PC-3 (cell line): ENCODE results near the gene PTGS1. TPM values are rescaled to one million over a fixed set of nuclear protein-coding genes. Genes with fewer than 3 reads are reported as not detected.

Experiments
- ATAC-seq: fragments of 200-7000 bp; cut with Tn5 transposase; 2 replicates; pipeline ENCODE4 v1.9.1; 2020; ENCODE audit warnings: mild to moderate bottlenecking, moderate library complexity
- BruUV-seq: library from RNA; stranded (reverse); fragments of 400-500 nt; replicated peaks from 2 replicates; lab custom pipeline; 2021; lab: Mats Ljungman, UMichigan
- CTCF ChIA-PET: fragments of 300-600 bp; sonication (Branson Sonifier 250); formaldehyde crosslinking; loops from one replicate; lab custom pipeline; 2022; ENCODE audit warnings: antibody characterized with exemption; lab: Charles Lee
- POLR2A ChIA-PET: fragments of 300-600 bp; sonication (Branson Sonifier 250); formaldehyde crosslinking; loops from one replicate; lab custom pipeline; 2022; ENCODE audit warnings: antibody characterized with exemption; ENCODE audit not compliant: unreplicated experiment; lab: Charles Lee
- DNase-seq: peaks from one replicate; pipeline ENCODE4 v3.0.0-alpha.2; 2015
- H2AFZ ChIP-seq: fragments of 300-600 bp; sonication (generic); 2 replicates; pipeline ENCODE4 v1.6.0; 2016; ENCODE audit warnings: antibody characterized with exemption, low read length
- H3F3A ChIP-seq: fragments of 300-600 bp; sonication (generic); one replicate; pipeline ENCODE4 v1.6.0; 2017; ENCODE audit warnings: antibody characterized with exemption, low read length, control low read depth, mild to moderate bottlenecking; ENCODE audit not compliant: unreplicated experiment
- H3K27ac ChIP-seq: fragments of 300-600 bp; sonication (generic); 2 replicates; pipeline ENCODE4 v1.5.1; 2016; ENCODE audit warnings: mild to moderate bottlenecking, low read length
- H3K27me3 ChIP-seq: fragments of 300-600 bp; sonication (generic); 2 replicates; pipeline ENCODE4 v1.6.1; 2016; ENCODE audit warnings: low read length, mixed read lengths
- H3K36me3 ChIP-seq: fragments of 300-600 bp; sonication (generic); 2 replicates; pipeline ENCODE4 v1.6.1; 2016; ENCODE audit warnings: low read depth, mixed run types, low read length, mixed read lengths
- H3K4me1 ChIP-seq: fragments of 300-600 bp; sonication (generic); 2 replicates; pipeline ENCODE4 v1.5.1; 2016; ENCODE audit warnings: low read length; ENCODE audit not compliant: insufficient read depth
- H3K4me2 ChIP-seq: fragments of 300-600 bp; sonication (generic); 2 replicates; pipeline ENCODE4 v1.6.0; 2016; ENCODE audit warnings: low read length
- H3K4me3 ChIP-seq: fragments of 300-600 bp; sonication (generic); 2 replicates; pipeline ENCODE4 v1.5.1; 2016; ENCODE audit warnings: mild to moderate bottlenecking, low read length, mixed read lengths
- H3K79me2 ChIP-seq: fragments of 300-600 bp; sonication (generic); 2 replicates; pipeline ENCODE4 v1.6.1; 2017; ENCODE audit warnings: low read length, mixed read lengths
- H3K9ac ChIP-seq: fragments of 300-600 bp; sonication (generic); 2 replicates; pipeline ENCODE4 v1.6.0; 2016; ENCODE audit warnings: mild to moderate bottlenecking, low read length
- H3K9me2 ChIP-seq: fragments of 300-600 bp; sonication (generic); replicated peaks from 2 replicates; pipeline ENCODE4 v1.6.1; 2016; ENCODE audit warnings: mixed run types, low read length, mixed read lengths
- H3K9me3 ChIP-seq: fragments of 300-600 bp; sonication (generic); 2 replicates; pipeline ENCODE4 v1.6.1; 2016; ENCODE audit warnings: low read length, mixed read lengths
- H4K20me1 ChIP-seq: fragments of 300-600 bp; sonication (generic); 2 replicates; pipeline ENCODE4 v1.6.1; 2016; ENCODE audit warnings: low read length, mixed read lengths
- CTCF ChIP-seq: fragments of 300-600 bp; sonication (generic); conservative IDR thresholded peaks from 2 replicates; pipeline ENCODE4 v1.5.1; 2017; ENCODE audit warnings: antibody characterized with exemption, low read depth, mild to moderate bottlenecking, low read length
- EZH2 ChIP-seq: fragments of 300-600 bp; sonication (generic); IDR thresholded peaks from one replicate; pipeline ENCODE4 v1.6.1; 2017; ENCODE audit warnings: antibody characterized with exemption, mild to moderate bottlenecking, low read length; ENCODE audit not compliant: unreplicated experiment
- EZH2phosphoT487 ChIP-seq: fragments of 300-600 bp; sonication (generic); IDR thresholded peaks from 2 replicates; pipeline ENCODE4 v1.6.1; 2018; ENCODE audit warnings: mild to moderate bottlenecking, antibody characterized with exemption, low read length, borderline replicate concordance
- intact Hi-C: fragments of 100-400 bp; cut with micrococcal nuclease; formaldehyde crosslinking; loops from 2 replicates; pipeline ENCODE4 v1.9.0; 2023
- total RNA-seq: library from RNA; depleted of rRNA; stranded (reverse); fragments of >200 nt; gene quantifications from 2 replicates; pipeline ENCODE4 v1.2.3, GENCODE V29; 2014

PTGS1 gene
- total RNA-seq, 1 experiment from 2014 or later: 0.44 TPM

- no peak for ATAC-seq
- H3K79me2 ChIP-seq: no peaks in the 10 kb centered on the region
- TF ChIP-seq EZH2phosphoT487 (no peak), CTCF (no peak), EZH2 (no peak)
- no peaks in the 10 kb centered on the region for H3F3A ChIP-seq
- H3K9ac ChIP-seq: no peak overlapping the region
- ChIA-PET CTCF (no interaction called here), POLR2A (interaction anchor here (0.6 kb wide), 1 partner anchor 127 kb away, joined by 5 read pairs; no protein-coding TSS in a partner anchor)
- no peaks in the 10 kb centered on the region for H3K27me3 ChIP-seq
- DNase-seq: peak; percentile 4
- no peaks in the 10 kb centered on the region for H4K20me1 ChIP-seq
- intact Hi-C loops: no loop called here
- no peaks in the 10 kb centered on the region for H3K4me1 ChIP-seq
- BruUV-seq: no TSS peak
- H3K9me3 ChIP-seq: no peaks in the 10 kb centered on the region
- no peaks in the 10 kb centered on the region for H3K36me3 ChIP-seq
- no peak overlapping the region for H3K27ac ChIP-seq
- no peak overlapping the region for H2AFZ ChIP-seq
- H3K4me2 ChIP-seq: no peak overlapping the region
- H3K9me2 ChIP-seq: no peaks in the 10 kb centered on the region
- H3K4me3 ChIP-seq: no peak overlapping the region
These were observed 25.9 kb downstream of the PTGS1 start for GRCh38 chr9:122396614-122397148.

- H3K36me3 ChIP-seq: no peaks in the 10 kb centered on the region
- H3K79me2 ChIP-seq: no peaks in the 10 kb centered on the region
- ChIA-PET CTCF (no interaction called here), POLR2A (no interaction called here)
- no peaks in the 10 kb centered on the region for H3K9me3 ChIP-seq
- H3F3A ChIP-seq: no peaks in the 10 kb centered on the region
- DNase-seq (no peak), ATAC-seq (no peak)
- TF ChIP-seq EZH2phosphoT487 (no peak), EZH2 (no peak), CTCF (no peak)
- no peaks in the 10 kb centered on the region for H3K27me3 ChIP-seq
- H3K4me3 ChIP-seq: no peak overlapping the region
- intact Hi-C loops: no loop called here
- no peaks in the 10 kb centered on the region for H3K9me2 ChIP-seq
- no peak overlapping the region for H2AFZ ChIP-seq
- H3K4me2 ChIP-seq: no peak overlapping the region
- no peak overlapping the region for H3K9ac ChIP-seq
- peaks cover 5% of the 10 kb centered on the region; the same call in 1 of the 2 replicates for H3K4me1 ChIP-seq
- no peak overlapping the region for H3K27ac ChIP-seq
- no TSS peak for BruUV-seq
- no peaks in the 10 kb centered on the region for H4K20me1 ChIP-seq
These were observed 26.9 kb downstream of the PTGS1 start for GRCh38 chr9:122397749-122398148.

GRCh38 chr9:122398371-122398924 lies 27.6 kb downstream of the PTGS1 start:
- no peaks in the 10 kb centered on the region for H3K9me3 ChIP-seq
- no peak overlapping the region for H2AFZ ChIP-seq
- no peaks in the 10 kb centered on the region for H3K36me3 ChIP-seq
- ATAC-seq (no peak), DNase-seq (no peak)
- no peak overlapping the region for H3K4me3 ChIP-seq
- peaks cover 5% of the 10 kb centered on the region; the same call in 1 of the 2 replicates for H3K4me1 ChIP-seq
- TF ChIP-seq EZH2phosphoT487 (no peak), CTCF (no peak), EZH2 (no peak)
- no peak overlapping the region for H3K4me2 ChIP-seq
- H3K9ac ChIP-seq: no peak overlapping the region
- intact Hi-C loops: no loop called here
- no peaks in the 10 kb centered on the region for H3K79me2 ChIP-seq
- no peak overlapping the region for H3K27ac ChIP-seq
- POLR2A ChIA-PET: no interaction called here
- no peaks in the 10 kb centered on the region for H3K27me3 ChIP-seq
- BruUV-seq: no TSS peak
- H3F3A ChIP-seq: no peaks in the 10 kb centered on the region
- no peaks in the 10 kb centered on the region for H3K9me2 ChIP-seq
- CTCF ChIA-PET: no interaction called here
- no peaks in the 10 kb centered on the region for H4K20me1 ChIP-seq
